Limb (tissue), 2 donors: ENCODE data around the gene OR4E2.
"Not testable (repeated sequence)": the region's sequence is repeated elsewhere in the genome, so short reads cannot be mapped to it uniquely, and the experiment has no call there.

Source experiments
- DNase-seq, 2 donors: peaks; one replicate each; pipeline ENCODE4 v3.0.0-alpha.2; 2016; ENCODE audit errors: extremely low spot score in 2 of 2

The OR4E2 gene

DNA sequence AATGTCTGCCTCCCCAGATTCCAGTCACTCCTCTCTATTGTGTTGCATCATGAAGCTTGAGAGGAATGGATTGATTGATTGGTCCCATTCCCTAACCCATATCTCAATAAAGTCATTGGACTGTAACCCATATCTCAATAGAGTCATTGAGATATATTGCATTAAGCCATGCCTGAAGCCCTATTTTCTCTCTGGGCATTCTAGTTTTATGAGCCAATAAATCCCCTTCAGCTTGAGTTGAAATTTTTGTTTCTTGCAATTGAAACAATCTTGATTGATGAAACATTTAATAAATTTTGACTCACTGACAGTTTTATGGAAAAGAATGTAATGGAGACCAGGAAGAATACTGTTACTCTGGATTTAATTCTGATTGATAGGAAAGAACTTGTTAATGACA is 40.8 kb downstream of the OR4E2 start:
- DNase-seq = no peak

DNA sequence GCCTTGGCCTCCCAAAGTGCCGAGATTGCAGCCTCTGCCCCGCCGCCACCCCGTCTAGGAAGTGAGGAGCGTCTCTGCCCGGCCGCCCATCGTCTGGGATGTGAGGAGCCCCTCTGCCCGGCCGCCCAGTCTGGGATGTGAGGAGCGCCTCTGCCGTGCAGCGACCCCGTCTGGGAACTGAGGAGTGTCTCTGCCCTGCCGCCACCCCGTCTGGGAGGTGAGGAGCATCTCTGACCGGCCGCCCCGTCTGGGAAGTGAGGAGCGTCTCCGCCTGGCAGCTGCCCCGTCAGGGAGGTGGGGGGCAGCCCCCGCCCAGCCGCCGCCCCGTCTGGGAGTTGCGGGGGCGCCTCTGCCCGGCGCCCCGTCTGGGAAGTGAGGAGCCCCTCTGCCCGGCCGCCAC is 44.0 kb downstream of the OR4E2 start:
- DNase-seq = not testable (repeated sequence)

DNA sequence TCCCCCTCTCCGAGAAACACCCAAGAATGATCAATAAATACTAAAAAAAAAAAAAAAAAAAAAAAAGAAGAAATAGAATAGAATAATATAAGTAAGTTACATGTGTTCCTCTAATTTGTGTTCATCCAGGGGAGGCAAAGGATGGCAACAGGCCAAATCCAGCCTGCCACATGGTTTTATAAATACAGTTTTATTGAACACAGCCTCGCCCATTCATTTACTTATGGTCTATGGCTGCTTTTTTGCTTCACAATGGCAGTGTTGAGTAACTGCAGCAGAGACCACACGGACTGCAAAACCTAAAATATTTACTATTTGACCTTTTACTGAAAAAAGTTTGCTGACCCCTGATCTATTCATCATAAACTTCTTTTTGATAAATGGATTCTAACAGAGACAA is 44.9 kb downstream of the OR4E2 start:
- not testable (repeated sequence) for DNase-seq

DNA sequence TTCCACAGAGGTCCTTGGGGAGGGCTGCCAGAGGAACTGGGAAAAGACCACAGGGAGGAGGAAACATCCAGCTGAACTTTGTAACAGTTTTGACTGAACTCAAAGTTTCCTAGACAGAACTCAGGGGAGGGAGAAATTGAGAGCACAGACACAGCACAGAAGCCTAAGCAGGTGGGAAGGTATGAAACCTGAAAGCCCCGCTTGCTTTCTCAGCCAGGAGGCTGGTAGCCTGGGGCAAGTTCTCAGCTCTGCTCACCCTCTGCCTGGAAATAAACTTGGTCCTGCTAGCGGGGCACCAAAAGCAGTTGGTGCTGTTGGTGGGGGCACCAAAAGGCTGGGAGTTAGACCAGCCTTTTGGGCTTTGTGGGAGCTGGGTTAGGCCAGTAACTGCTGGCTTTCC is 45.9 kb downstream of the OR4E2 start:
- no peak for DNase-seq

DNA sequence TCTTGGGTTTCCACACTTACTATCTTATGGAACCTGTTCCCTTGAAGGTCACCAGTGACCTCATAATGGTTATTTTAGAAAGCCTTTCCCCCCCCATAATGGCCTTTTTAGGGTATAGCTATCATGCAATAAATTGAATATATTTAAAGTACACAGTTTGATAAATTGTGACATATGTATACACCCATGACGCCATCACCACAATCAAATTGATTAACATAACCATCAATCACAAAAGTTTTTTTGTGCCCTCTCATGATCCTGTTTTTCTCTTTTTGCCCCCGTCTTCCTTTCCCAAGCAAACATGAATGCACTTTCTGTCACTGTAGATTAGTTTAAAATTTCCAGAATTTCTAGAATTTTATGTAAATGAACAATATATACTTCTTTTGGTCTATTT is 48.7 kb downstream of the OR4E2 start:
- no peak for DNase-seq

GRCh38 chr14:21703357-21704326 is 50.0 kb downstream of the OR4E2 start:
- DNase-seq = no peak

GRCh38 chr14:21704338-21704737 is 50.7 kb downstream of the OR4E2 start:
- no peak for DNase-seq

- DNase-seq = peak in 1 of 2 donors; percentile 40
Measured at GRCh38 chr14:21711360-21711961, 57.8 kb downstream of the OR4E2 start.

GRCh38 chr14:21712036-21712435 is 58.4 kb downstream of the OR4E2 start:
- DNase-seq = no peak

GRCh38 chr14:21714318-21714929 is 60.8 kb downstream of the OR4E2 start:
- DNase-seq = no peak
